BJ (cell line): ENCODE measurements around the gene SH2B2. TPM values are rescaled to one million over a fixed set of nuclear protein-coding genes. Genes with fewer than 3 reads are reported as not detected.

Experiments used
- CTCF ChIA-PET: fragments of 350-600 bp; formaldehyde crosslinking; extraction: SDS; loops from one replicate; lab custom pipeline; 2021; ENCODE audit warnings: antibody characterized with exemption, inconsistent platforms; lab: Yijun Ruan, JAX
- POLR2A ChIA-PET: fragments of 300-600 bp; sonication (Branson Sonifier 250); formaldehyde crosslinking; extraction: SDS; loops from one replicate; lab custom pipeline; 2021; ENCODE audit warnings: antibody characterized with exemption; lab: Charles Lee
- DNase-seq: peaks from one replicate; pipeline ENCODE4 v3.0.0-alpha.2; 2011; ENCODE audit warnings: low read depth
- H3K27me3 ChIP-seq: 2 replicates; pipeline ENCODE4 v1.6.0; 2011; ENCODE audit warnings: low read length; ENCODE audit not compliant: control insufficient read depth, insufficient read depth
- H3K36me3 ChIP-seq: 2 replicates; pipeline ENCODE4 v1.5.1; 2011; ENCODE audit warnings: low read length; ENCODE audit not compliant: control insufficient read depth, insufficient read depth
- H3K4me3 ChIP-seq: 2 replicates; pipeline ENCODE4 v1.5.1; 2011; ENCODE audit warnings: low read depth, mild to moderate bottlenecking, control low read depth, low read length
- CTCF ChIP-seq: IDR thresholded peaks from 2 replicates; pipeline ENCODE4 v1.5.1; 2011; ENCODE audit warnings: low read depth, mild to moderate bottlenecking, control low read depth, inconsistent platforms, low read length, moderate library complexity; ENCODE audit not compliant: insufficient read depth
- polyA plus RNA-seq: library from polyadenylated mRNA; depleted of rRNA; stranded (reverse); fragments of >200 nt; gene quantifications from 2 replicates; pipeline ENCODE4 v1.2.3, GENCODE V29; 2011

Gene SH2B2
- polyA plus RNA-seq, 1 experiment = 0.58 TPM

- Histone ChIP-seq H3K27me3 (peaks cover 2% of the 10 kb centered on the region), H3K36me3 (no peaks in the 10 kb centered on the region), H3K4me3 (no peak overlapping the region)
- ChIA-PET CTCF (interaction anchor here (1.3 kb wide), 1 partner anchor 11 kb away, joined by 4 read pairs; no protein-coding TSS in a partner anchor), POLR2A (no interaction called here)
- TF ChIP-seq CTCF = no peak
- DNase-seq = no peak
Observed at GRCh38 chr7:102291056-102291915, 4.6 kb downstream of the SH2B2 start.

GRCh38 chr7:102291916-102292267, 5.2 kb downstream of the SH2B2 start:
- Histone ChIP-seq H3K4me3 (no peak overlapping the region), H3K36me3 (no peaks in the 10 kb centered on the region), H3K27me3 (peaks cover 2% of the 10 kb centered on the region)
- TF ChIP-seq CTCF = no peak
- no peak for DNase-seq
- CTCF ChIA-PET = no interaction called here
- POLR2A ChIA-PET = no interaction called here

- CTCF ChIA-PET = no interaction called here
- DNase-seq = no peak
- Histone ChIP-seq H3K4me3 (no peak overlapping the region), H3K27me3 (peaks cover 2% of the 10 kb centered on the region), H3K36me3 (no peaks in the 10 kb centered on the region)
- TF ChIP-seq CTCF = no peak
- POLR2A ChIA-PET = no interaction called here
Observed at GRCh38 chr7:102292813-102293798, 6.4 kb downstream of the SH2B2 start.

- POLR2A ChIA-PET = no interaction called here
- TF ChIP-seq CTCF = no peak
- Histone ChIP-seq H3K4me3 (no peak overlapping the region), H3K36me3 (no peaks in the 10 kb centered on the region), H3K27me3 (peaks cover 2% of the 10 kb centered on the region)
- CTCF ChIA-PET = interaction anchor here (0.6 kb wide), 1 partner anchor 110 kb away, joined by 3 read pairs; no protein-coding TSS in a partner anchor
- no peak for DNase-seq
Observed at GRCh38 chr7:102294589-102294988, 7.9 kb downstream of the SH2B2 start.
